Iris pigment epithelial cell (primary cell): Measurements from ENCODE around the gene PLA2G5.
"Not testable (repeated sequence)": the region's sequence is repeated elsewhere in the genome, so short reads cannot be mapped to it uniquely, and the experiment has no call there.

Experiments
- DNase-seq: peaks from one replicate; pipeline ENCODE4 v3.0.0-alpha.2; 2011; ENCODE audit warnings: low read depth

Gene PLA2G5

GRCh38 chr1:20119347-20119746, 49.4 kb downstream of the PLA2G5 start, which contains the start of gene PLA2G2D:
TSS of gene PLA2G2D (minus strand) at chr1:20119536. CDS start at chr1:20119498, 38 bp downstream.
- DNase-seq: no peak

- DNase-seq: no peak
Observed at GRCh38 chr1:20120796-20121195, 50.8 kb downstream of the PLA2G5 start.

GRCh38 chr1:20123722-20124455, 53.9 kb downstream of the PLA2G5 start:
- no peak for DNase-seq

GRCh38 chr1:20124456-20125057, 54.6 kb downstream of the PLA2G5 start:
- peak; percentile 75 for DNase-seq

GRCh38 chr1:20125100-20125499, 55.1 kb downstream of the PLA2G5 start:
- no peak for DNase-seq

- no peak for DNase-seq
Observed at GRCh38 chr1:20126041-20126805, 56.2 kb downstream of the PLA2G5 start.

- no peak for DNase-seq
Observed at GRCh38 chr1:20126806-20127440, 56.9 kb downstream of the PLA2G5 start.

- not testable (repeated sequence) for DNase-seq
Observed at GRCh38 chr1:20130518-20130917, 60.5 kb downstream of the PLA2G5 start.

GRCh38 chr1:20134995-20135394, 65.0 kb downstream of the PLA2G5 start:
- DNase-seq: no peak

- no peak for DNase-seq
Observed at GRCh38 chr1:20136249-20136648, 66.3 kb downstream of the PLA2G5 start.

GRCh38 chr1:20137055-20137454, 67.1 kb downstream of the PLA2G5 start:
- no peak for DNase-seq

- DNase-seq: no peak
Observed at GRCh38 chr1:20137604-20138003, 67.6 kb downstream of the PLA2G5 start.

GRCh38 chr1:20138346-20138745, 68.4 kb downstream of the PLA2G5 start:
- no peak for DNase-seq

GRCh38 chr1:20138961-20139550, 69.1 kb downstream of the PLA2G5 start, which contains the start of gene PLA2G2F:
TSS of gene PLA2G2F (plus strand) at chr1:20139323. CDS start at chr1:20139428, 105 bp downstream.
- no peak for DNase-seq

- DNase-seq: no peak
Observed at GRCh38 chr1:20139776-20140612, 70.0 kb downstream of the PLA2G5 start.

- DNase-seq: no peak
Observed at GRCh38 chr1:20141001-20141400, 71.0 kb downstream of the PLA2G5 start.

- DNase-seq: no peak
Observed at GRCh38 chr1:20141466-20141865, 71.5 kb downstream of the PLA2G5 start.
